GM10266 (cell line): ENCODE measurements around the gene ENO2.

Source experiments
- DNase-seq: peaks from one replicate; pipeline ENCODE4 v3.0.0; 2012; ENCODE audit errors: extremely low spot score
- CTCF ChIP-seq: IDR thresholded peaks from 2 replicates; pipeline ENCODE4 v1.5.1; 2012; ENCODE audit warnings: mild to moderate bottlenecking, low read depth; ENCODE audit not compliant: control insufficient read depth, insufficient read depth; ENCODE audit errors: missing control alignments

The ENO2 gene

GRCh38 chr12:6956021-6956727 is 41.8 kb downstream of the ENO2 start:
- DNase-seq = no peak
- TF ChIP-seq CTCF = no peak

- no peak for TF ChIP-seq CTCF
- DNase-seq = no peak
Observed at GRCh38 chr12:6957151-6957701, 42.8 kb downstream of the ENO2 start.

- no peak for DNase-seq
- no peak for TF ChIP-seq CTCF
Observed at GRCh38 chr12:6957741-6958608, 43.6 kb downstream of the ENO2 start.

GRCh38 chr12:6958609-6959057 is 44.3 kb downstream of the ENO2 start:
- no peak for DNase-seq

GRCh38 chr12:6959058-6959804 is 44.9 kb downstream of the ENO2 start:
- peak; percentile 77 for DNase-seq
- TF ChIP-seq CTCF = no peak

More at GRCh38 chr12:6958609-6959057, 44.3 kb downstream of the ENO2 start:
- no peak for TF ChIP-seq CTCF

GRCh38 chr12:6959805-6960592 is 45.6 kb downstream of the ENO2 start:
- TF ChIP-seq CTCF = no peak
- DNase-seq = no peak
